ENCODE measurements around the gene SNED1.

GRCh38 chr2:241068136-241068941 lies 69.9 kb downstream of the SNED1 start:
- TF ChIP-seq CTCF (IDR thresholded peaks at IDR 0.05) = no peak
- no peak for TF ChIP-seq POLR2A (IDR thresholded peaks at IDR 0.05)
